ENCODE results near the gene HIVEP3.

The HIVEP3 gene

DNA sequence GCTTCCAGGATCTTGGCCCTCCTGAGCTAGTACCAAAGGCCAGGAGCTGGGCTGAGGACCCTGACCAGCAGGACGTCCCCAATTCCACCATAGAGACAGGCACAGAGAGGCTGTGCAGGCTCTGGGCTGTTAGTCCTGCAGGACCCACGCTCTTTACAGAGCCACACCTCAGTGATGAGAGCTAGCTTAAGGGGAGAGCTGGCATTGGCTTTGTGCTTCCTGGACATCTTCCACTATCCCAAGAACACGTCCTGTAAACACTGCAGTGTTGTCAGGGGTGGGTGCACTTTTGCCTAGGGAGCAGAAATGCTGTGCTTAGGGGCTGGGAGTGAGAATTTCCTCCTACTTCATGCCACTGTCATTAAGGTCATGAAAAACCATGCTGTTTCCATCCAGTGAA is 342.5 kb downstream of the HIVEP3 start:
- no peak overlapping the region for H3K4me2 ChIP-seq (ENCODE audit: low read length)
- H3K79me2 ChIP-seq (ENCODE audit: insufficient read depth, low read length), result no peaks in the 10 kb centered on the region
- no peaks in the 10 kb centered on the region for H3F3A ChIP-seq (ENCODE audit: insufficient read depth, low read length)
- H3K4me3 ChIP-seq (ENCODE audit: low read depth, low read length, poor library complexity, severe bottlenecking), result no peak overlapping the region
- H3K9me3 ChIP-seq (ENCODE audit: low read length), result no peaks in the 10 kb centered on the region
- peak overlapping the region; percentile 30 for H3K27ac ChIP-seq (ENCODE audit: low read depth, low read length, poor library complexity, severe bottlenecking)
- no peak overlapping the region for H3K9ac ChIP-seq (ENCODE audit: low read length)
- TF ChIP-seq, protein P1, sequence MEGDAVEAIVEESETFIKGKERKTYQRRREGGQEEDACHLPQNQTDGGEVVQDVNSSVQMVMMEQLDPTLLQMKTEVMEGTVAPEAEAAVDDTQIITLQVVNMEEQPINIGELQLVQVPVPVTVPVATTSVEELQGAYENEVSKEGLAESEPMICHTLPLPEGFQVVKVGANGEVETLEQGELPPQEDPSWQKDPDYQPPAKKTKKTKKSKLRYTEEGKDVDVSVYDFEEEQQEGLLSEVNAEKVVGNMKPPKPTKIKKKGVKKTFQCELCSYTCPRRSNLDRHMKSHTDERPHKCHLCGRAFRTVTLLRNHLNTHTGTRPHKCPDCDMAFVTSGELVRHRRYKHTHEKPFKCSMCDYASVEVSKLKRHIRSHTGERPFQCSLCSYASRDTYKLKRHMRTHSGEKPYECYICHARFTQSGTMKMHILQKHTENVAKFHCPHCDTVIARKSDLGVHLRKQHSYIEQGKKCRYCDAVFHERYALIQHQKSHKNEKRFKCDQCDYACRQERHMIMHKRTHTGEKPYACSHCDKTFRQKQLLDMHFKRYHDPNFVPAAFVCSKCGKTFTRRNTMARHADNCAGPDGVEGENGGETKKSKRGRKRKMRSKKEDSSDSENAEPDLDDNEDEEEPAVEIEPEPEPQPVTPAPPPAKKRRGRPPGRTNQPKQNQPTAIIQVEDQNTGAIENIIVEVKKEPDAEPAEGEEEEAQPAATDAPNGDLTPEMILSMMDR (IDR thresholded peaks at IDR 0.05; ENCODE audit: low read length), result no peak
- TF ChIP-seq EZH2 (IDR thresholded peaks at IDR 0.05; ENCODE audit: borderline replicate concordance, low read length), result no peak
- H3K9me2 ChIP-seq (ENCODE audit: low read depth, low read length), result no peaks in the 10 kb centered on the region
- H3K27me3 ChIP-seq (ENCODE audit: insufficient read depth, low read length), result no peaks in the 10 kb centered on the region
- peaks cover 28% of the 10 kb centered on the region for H3K4me1 ChIP-seq (ENCODE audit: insufficient read depth, low read length, severe bottlenecking)
- no peaks in the 10 kb centered on the region for H4K20me1 ChIP-seq (ENCODE audit: insufficient read depth, low read length)
- no peak overlapping the region for H2AFZ ChIP-seq (ENCODE audit: low read length)
- H3K36me3 ChIP-seq (ENCODE audit: insufficient read depth, low read length), result no peaks in the 10 kb centered on the region

DNA sequence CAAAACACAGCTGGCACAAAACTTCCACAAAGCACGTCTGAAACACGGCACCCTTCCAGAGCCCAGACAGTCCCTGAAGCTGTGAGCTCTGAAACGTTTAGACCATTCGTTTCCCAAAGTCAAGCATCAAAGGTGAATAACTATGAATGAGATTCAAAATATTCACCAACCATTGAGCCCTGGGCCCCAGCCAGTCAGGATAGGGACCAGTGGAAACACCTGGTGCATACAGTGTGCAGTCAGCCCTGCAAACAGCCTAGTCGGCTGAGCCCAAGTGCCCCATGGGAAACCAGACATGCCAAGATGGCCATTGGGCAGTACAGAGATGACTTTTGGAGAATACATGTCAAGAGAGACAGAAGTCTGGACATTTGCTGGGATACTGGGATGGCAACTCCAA is 343.9 kb downstream of the HIVEP3 start:
- H3K36me3 ChIP-seq (ENCODE audit: insufficient read depth, low read length), result no peaks in the 10 kb centered on the region
- no peaks in the 10 kb centered on the region for H3K9me3 ChIP-seq (ENCODE audit: low read length)
- H3F3A ChIP-seq (ENCODE audit: insufficient read depth, low read length), result no peaks in the 10 kb centered on the region
- H3K4me3 ChIP-seq (ENCODE audit: low read depth, low read length, poor library complexity, severe bottlenecking), result no peak overlapping the region
- no peak overlapping the region for H2AFZ ChIP-seq (ENCODE audit: low read length)
- peak overlapping the region; percentile 54 for H3K27ac ChIP-seq (ENCODE audit: low read depth, low read length, poor library complexity, severe bottlenecking)
- H3K27me3 ChIP-seq (ENCODE audit: insufficient read depth, low read length), result no peaks in the 10 kb centered on the region
- peak overlapping the region; percentile 21; the same call in 1 of the 2 replicates for H3K9ac ChIP-seq (ENCODE audit: low read length)
- TF ChIP-seq EZH2 (IDR thresholded peaks at IDR 0.05; ENCODE audit: borderline replicate concordance, low read length), result no peak
- TF ChIP-seq, protein P1 (IDR thresholded peaks at IDR 0.05; ENCODE audit: low read length), result no peak
- no peaks in the 10 kb centered on the region for H4K20me1 ChIP-seq (ENCODE audit: insufficient read depth, low read length)
- H3K4me1 ChIP-seq (ENCODE audit: insufficient read depth, low read length, severe bottlenecking), result peaks cover 28% of the 10 kb centered on the region
- H3K4me2 ChIP-seq (ENCODE audit: low read length), result peak overlapping the region; percentile 10; the same call in 1 of the 2 replicates
- H3K79me2 ChIP-seq (ENCODE audit: insufficient read depth, low read length), result no peaks in the 10 kb centered on the region
- H3K9me2 ChIP-seq (ENCODE audit: low read depth, low read length), result no peaks in the 10 kb centered on the region

DNA sequence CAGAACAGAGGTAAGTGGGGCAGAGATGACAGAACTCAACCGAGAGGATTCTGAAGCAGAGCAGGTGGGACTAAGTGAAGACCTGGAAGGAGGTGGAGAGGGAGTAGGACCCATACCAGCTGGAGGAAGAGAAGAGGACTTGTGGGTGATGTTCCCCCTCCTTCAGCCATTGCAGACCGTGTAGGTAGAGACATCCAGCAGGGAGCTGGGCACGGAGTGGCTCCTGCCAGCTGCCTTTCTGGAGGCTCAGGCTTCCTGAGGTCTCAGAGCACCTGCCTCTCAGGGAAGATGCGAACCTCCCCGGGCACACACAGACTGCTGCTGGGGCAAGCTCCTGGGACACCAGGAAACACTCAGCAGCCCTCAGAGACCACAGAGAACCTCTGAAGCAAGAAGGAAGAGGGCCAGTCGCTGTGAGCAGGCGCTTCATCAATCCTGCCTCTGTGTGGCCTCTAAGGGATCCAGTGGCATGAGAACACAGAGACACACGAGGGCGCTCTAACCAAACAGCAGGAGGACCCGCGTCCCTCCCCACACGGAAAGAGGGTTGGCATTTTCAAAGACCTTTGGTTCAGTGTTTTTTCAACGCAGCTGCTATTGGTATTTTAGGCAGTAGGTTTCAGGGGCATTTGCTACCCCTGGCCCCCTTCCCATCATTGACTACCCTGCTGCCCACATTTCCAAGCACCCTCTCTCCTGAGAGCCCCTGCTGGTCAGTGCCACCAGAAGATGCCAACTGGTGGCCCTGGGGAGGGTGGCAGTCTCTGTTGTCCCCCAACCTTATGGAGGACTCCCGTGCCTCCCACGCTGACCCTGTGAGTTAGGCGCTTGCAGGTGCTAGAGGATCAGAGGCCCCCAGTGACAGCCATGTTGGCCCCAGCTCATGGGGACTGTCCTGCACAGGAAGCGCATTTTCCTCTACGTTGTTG is 344.7 kb downstream of the HIVEP3 start:
- Histone ChIP-seq H2AFZ (ENCODE audit: low read length) (no peak overlapping the region), H3K4me1 (ENCODE audit: insufficient read depth, low read length, severe bottlenecking) (peaks cover 25% of the 10 kb centered on the region), H3K9me2 (ENCODE audit: low read depth, low read length) (no peaks in the 10 kb centered on the region), H3K9me3 (ENCODE audit: low read length) (no peaks in the 10 kb centered on the region), H4K20me1 (ENCODE audit: insufficient read depth, low read length) (no peaks in the 10 kb centered on the region), H3F3A (ENCODE audit: insufficient read depth, low read length) (no peaks in the 10 kb centered on the region), H3K4me2 (ENCODE audit: low read length) (peak overlapping the region; percentile 10; the same call in 1 of the 2 replicates), H3K4me3 (ENCODE audit: low read depth, low read length, poor library complexity, severe bottlenecking) (no peak overlapping the region), H3K27ac (ENCODE audit: low read depth, low read length, poor library complexity, severe bottlenecking) (peak overlapping the region; percentile 54), H3K9ac (ENCODE audit: low read length) (peak overlapping the region; percentile 21; the same call in 1 of the 2 replicates), H3K79me2 (ENCODE audit: insufficient read depth, low read length) (no peaks in the 10 kb centered on the region), H3K27me3 (ENCODE audit: insufficient read depth, low read length) (no peaks in the 10 kb centered on the region), H3K36me3 (ENCODE audit: insufficient read depth, low read length) (no peaks in the 10 kb centered on the region)
- no peak for TF ChIP-seq EZH2 (IDR thresholded peaks at IDR 0.05; ENCODE audit: borderline replicate concordance, low read length)
- TF ChIP-seq, protein P1 (IDR thresholded peaks at IDR 0.05; ENCODE audit: low read length), result peak; percentile 93

Data from OCI-LY1 (cell line).